ENCODE measurements around the gene GLIS2.

Gene GLIS2

GRCh38 chr16:4337540-4338088, 21.7 kb downstream of the GLIS2 start:
- no peak for TF ChIP-seq CTCF (IDR thresholded peaks at IDR 0.05; ENCODE audit: low read length, missing control alignments)
- no peak for DNase-seq (ENCODE audit: low read depth)
- H3K4me3 ChIP-seq (replicated peaks; ENCODE audit: low read depth, low read length): no peak overlapping the region

DNA sequence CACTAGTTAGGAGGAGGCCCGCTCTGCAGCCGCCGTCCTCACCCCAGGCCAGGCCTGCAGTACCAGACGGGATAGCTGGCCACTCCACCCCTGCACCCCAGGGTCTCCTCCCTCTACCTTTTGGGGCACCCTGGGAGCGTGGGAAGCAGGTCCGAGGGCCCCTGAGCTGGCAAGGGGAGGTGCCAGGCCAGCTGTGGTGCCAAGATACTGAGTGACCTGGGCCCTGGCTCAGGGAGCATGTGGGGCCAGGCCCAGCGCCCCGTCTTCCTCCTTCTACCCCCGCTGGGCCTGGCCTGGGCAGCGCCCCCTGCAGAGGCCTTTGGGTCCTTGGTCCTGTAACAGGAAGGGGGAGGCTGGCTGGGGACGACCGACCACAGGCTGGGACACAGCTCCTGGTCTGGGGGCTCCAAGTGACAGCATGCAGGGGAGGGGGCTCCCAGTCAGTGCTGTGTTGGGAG, 22.3 kb downstream of the GLIS2 start:
- no peak overlapping the region for H3K4me3 ChIP-seq (replicated peaks; ENCODE audit: low read depth, low read length)
- TF ChIP-seq CTCF (IDR thresholded peaks at IDR 0.05; ENCODE audit: low read length, missing control alignments): no peak
- DNase-seq (ENCODE audit: low read depth): no peak

GRCh38 chr16:4338712-4339299, 22.9 kb downstream of the GLIS2 start:
- no peak overlapping the region for H3K4me3 ChIP-seq (replicated peaks; ENCODE audit: low read depth, low read length)
- DNase-seq (ENCODE audit: low read depth): no peak
- no peak for TF ChIP-seq CTCF (IDR thresholded peaks at IDR 0.05; ENCODE audit: low read length, missing control alignments)

- DNase-seq (ENCODE audit: low read depth): no peak
- no peak for TF ChIP-seq CTCF (IDR thresholded peaks at IDR 0.05; ENCODE audit: low read length, missing control alignments)
- no peak overlapping the region for H3K4me3 ChIP-seq (replicated peaks; ENCODE audit: low read depth, low read length)
Measured at GRCh38 chr16:4339455-4339854, 23.6 kb downstream of the GLIS2 start.

DNA sequence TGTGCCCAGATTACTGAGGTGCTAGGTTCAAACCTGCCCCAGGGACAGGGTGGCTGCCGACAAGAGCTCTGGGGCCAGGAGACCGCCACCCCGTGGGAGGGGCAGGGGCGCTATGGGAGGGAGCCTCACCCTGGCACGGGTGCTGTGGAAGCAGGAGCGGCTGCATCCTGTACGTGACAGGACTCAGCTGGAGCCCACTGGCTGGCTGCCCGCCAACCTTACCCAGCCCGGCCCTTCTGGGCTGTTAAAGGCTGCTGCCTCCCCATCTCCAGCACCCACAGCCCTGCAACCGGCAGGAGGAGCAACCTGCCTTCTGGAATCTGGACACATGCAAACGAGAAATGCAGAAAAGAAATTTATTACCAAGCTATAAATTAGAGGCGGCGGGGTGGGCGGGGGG, 24.0 kb downstream of the GLIS2 start:
- TF ChIP-seq CTCF (IDR thresholded peaks at IDR 0.05; ENCODE audit: low read length, missing control alignments): peak; percentile 26
- no peak overlapping the region for H3K4me3 ChIP-seq (replicated peaks; ENCODE audit: low read depth, low read length)
- peak; percentile 72 for DNase-seq (ENCODE audit: low read depth)

DNA sequence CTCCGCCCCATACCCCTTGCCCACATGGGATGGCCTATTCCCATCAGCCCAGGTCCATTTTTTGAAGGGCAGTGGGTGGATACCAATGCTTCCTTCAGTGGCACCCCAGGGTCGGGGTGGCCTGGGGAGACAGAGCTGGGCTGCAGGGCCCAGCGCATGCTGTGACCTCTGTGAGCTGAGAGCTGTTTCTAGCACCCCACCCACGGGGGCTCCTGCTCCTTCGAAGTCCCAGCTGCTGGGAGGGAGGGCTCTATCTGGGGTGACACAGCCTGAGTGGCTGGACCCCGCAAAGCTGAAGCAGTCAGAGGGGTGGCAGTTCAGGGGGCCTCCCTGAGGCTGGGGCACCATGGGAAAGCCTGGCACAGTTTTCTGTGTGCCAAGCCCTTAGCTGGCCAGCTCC, 24.6 kb downstream of the GLIS2 start:
- no peak overlapping the region for H3K4me3 ChIP-seq (replicated peaks; ENCODE audit: low read depth, low read length)
- TF ChIP-seq CTCF (IDR thresholded peaks at IDR 0.05; ENCODE audit: low read length, missing control alignments): no peak
- DNase-seq (ENCODE audit: low read depth): no peak

DNA sequence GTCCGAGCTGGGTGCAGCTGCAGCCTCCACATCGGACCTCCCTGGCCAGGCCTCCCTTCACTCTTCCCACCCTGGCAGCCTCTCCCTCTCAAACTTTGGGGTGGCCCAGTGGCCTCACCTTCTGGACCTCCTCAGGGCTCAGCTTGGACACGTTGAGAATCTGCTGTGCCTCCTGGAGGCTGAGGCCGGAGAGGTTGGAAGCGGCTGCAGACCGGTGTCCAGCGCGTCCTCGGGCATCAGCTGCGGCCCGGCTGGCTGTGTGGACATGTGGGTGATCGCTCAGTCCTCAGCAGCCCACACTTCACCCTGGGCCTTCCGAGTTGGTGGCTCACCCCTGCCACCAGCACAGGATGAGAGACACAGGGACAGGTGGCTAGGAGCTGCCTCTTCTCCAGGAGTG, 25.4 kb downstream of the GLIS2 start:
- no peak overlapping the region for H3K4me3 ChIP-seq (replicated peaks; ENCODE audit: low read depth, low read length)
- DNase-seq (ENCODE audit: low read depth): no peak
- no peak for TF ChIP-seq CTCF (IDR thresholded peaks at IDR 0.05; ENCODE audit: low read length, missing control alignments)
